Panc1 (cell line): Measurements from ENCODE around the gene ACTRT2. TPM values are rescaled to one million over a fixed set of nuclear protein-coding genes. Genes with fewer than 3 reads are reported as not detected.

ENCODE experiments used
- ATAC-seq: fragments of 200-7000 bp; cut with Tn5 transposase; 2 replicates; pipeline ENCODE4 v1.9.1; 2020; ENCODE audit warnings: mild to moderate bottlenecking, moderate library complexity
- BruUV-seq: library from RNA; stranded (reverse); fragments of 400-500 nt; replicated peaks from 2 replicates; lab custom pipeline; 2021; lab: Mats Ljungman, UMichigan
- CTCF ChIA-PET: fragments of 300-600 bp; sonication (Branson Sonifier 250); formaldehyde crosslinking; loops from one replicate; lab custom pipeline; 2022; ENCODE audit warnings: antibody characterized with exemption; lab: Charles Lee
- POLR2A ChIA-PET: fragments of 300-600 bp; sonication (Branson Sonifier 250); formaldehyde crosslinking; loops from one replicate; lab custom pipeline; 2022; ENCODE audit warnings: antibody characterized with exemption; lab: Charles Lee
- DNase-seq: peaks from one replicate; pipeline ENCODE4 v3.0.0-alpha.2; 2010; ENCODE audit warnings: low read depth, low spot score
- H3K27ac ChIP-seq: 2 replicates; pipeline ENCODE4 v1.5.1; 2011; ENCODE audit warnings: mild to moderate bottlenecking, low read length, inconsistent platforms
- H3K27me3 ChIP-seq: fragments of 200-500 bp; sonication (Bioruptor generic); 2 replicates; pipeline ENCODE4 v1.6.0; 2014; ENCODE audit warnings: low read length, inconsistent platforms; ENCODE audit not compliant: control insufficient read depth, insufficient read depth
- H3K36me3 ChIP-seq: fragments of 200-500 bp; sonication (Bioruptor generic); 2 replicates; pipeline ENCODE4 v1.5.1; 2014; ENCODE audit warnings: inconsistent platforms, mild to moderate bottlenecking, low read length, moderate library complexity; ENCODE audit not compliant: control insufficient read depth, insufficient read depth
- H3K4me1 ChIP-seq: 2 replicates; pipeline ENCODE4 v1.5.1; 2011; ENCODE audit warnings: inconsistent platforms, mild to moderate bottlenecking, low read length, moderate library complexity; ENCODE audit not compliant: control insufficient read depth, insufficient read depth
- H3K4me3 ChIP-seq, 2 experiments: 2 replicates each; pipeline ENCODE4 v1.5.1; 2011 to 2012; ENCODE audit warnings: low read depth in 2 of 2, low read length in 2 of 2, mild to moderate bottlenecking in 2 of 2, inconsistent platforms in 1 of 2, moderate library complexity in 1 of 2
- H3K9me3 ChIP-seq: fragments of 200-500 bp; sonication (Bioruptor generic); 2 replicates; pipeline ENCODE4 v1.5.1; 2014; ENCODE audit warnings: low read depth, mild to moderate bottlenecking, inconsistent platforms, low read length, moderate library complexity; ENCODE audit not compliant: control insufficient read depth, insufficient read depth
- POLR2AphosphoS5 ChIP-seq: IDR thresholded peaks from 2 replicates; pipeline ENCODE4 v1.6.1; 2012; ENCODE audit warnings: mild to moderate bottlenecking, low read depth, low read length, moderate library complexity
- SIN3A ChIP-seq: IDR thresholded peaks from 2 replicates; pipeline ENCODE4 v1.6.1; 2012; ENCODE audit warnings: low read depth, mild to moderate bottlenecking, low read length, moderate library complexity, borderline replicate concordance; ENCODE audit not compliant: insufficient read depth
- TCF7L2 ChIP-seq: IDR thresholded peaks from 2 replicates; pipeline ENCODE4 v1.6.1; 2011; ENCODE audit warnings: mild to moderate bottlenecking, low read depth, low read length, inconsistent platforms
- in situ Hi-C: cut with HindIII; loops from 2 replicates; pipeline ENCODE4 v1.10.0; 2016; ENCODE audit warnings: low sequenced_read_pairs, low pct_unique_long_range_greater_than_20kb
- intact Hi-C: fragments of 100-400 bp; cut with micrococcal nuclease; formaldehyde crosslinking; loops from one replicate; pipeline ENCODE4 v1.10.0; 2022; ENCODE audit not compliant: unreplicated experiment
- total RNA-seq: library from RNA; stranded (reverse); gene quantifications from one replicate; pipeline ENCODE4 v1.2.1, GENCODE V29; 2021; ENCODE audit not compliant: unreplicated experiment
- TF ChIP-seq, protein P1 (sequence below), 2 experiments: IDR thresholded peaks; 2 replicates each; pipeline ENCODE4 v1.6.1; 2011 to 2012; ENCODE audit warnings: low read depth in 2 of 2, control low read depth in 1 of 2, low read length in 1 of 2, mild to moderate bottlenecking in 1 of 2, moderate library complexity in 1 of 2; ENCODE audit not compliant: insufficient read depth in 1 of 2
- TF ChIP-seq, protein P2 (sequence below): fragments of 450-650 bp; IDR thresholded peaks from 2 replicates; pipeline ENCODE4 v1.5.1; 2017; ENCODE audit warnings: mild to moderate bottlenecking

ACTRT2 gene
- total RNA-seq, 1 experiment from 2014 or later: not detected

DNA sequence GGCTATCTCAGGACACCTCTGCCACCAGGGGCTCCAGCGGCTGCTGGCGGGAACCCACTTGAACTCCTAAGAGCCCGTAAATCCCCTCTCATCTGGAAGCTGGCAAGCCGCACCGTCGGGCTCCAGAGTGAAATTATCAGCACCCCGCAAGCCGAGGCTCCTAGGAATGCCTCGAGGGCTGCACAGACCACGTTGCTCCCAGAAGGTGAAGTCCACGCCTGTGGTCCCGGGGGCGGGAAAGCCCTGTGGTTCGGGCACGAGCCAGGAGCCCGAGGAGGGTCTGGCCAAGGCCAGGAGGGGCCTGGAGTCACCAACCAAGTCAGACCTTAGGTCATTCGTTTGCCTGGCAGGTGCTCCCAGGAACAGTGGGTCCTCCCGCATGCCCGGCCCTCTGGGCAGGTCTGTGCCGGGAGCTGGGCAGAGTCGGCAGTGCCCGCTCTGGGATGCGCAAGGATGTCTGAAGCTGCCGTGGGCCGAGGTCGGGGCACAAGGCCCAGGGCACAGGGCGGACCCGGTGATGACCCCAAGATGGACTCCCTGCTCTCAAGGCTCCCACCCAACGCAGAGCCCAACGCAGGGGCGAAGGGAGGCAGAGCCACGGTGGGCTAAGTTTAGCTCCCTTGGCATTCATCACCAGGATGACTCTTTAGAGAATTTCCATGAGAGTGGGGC, 8.9 kb downstream of the ACTRT2 start:
- no peak overlapping the region for H3K4me3 ChIP-seq
- no peaks in the 10 kb centered on the region for H3K9me3 ChIP-seq
- intact Hi-C loops: no loop called here
- POLR2A ChIA-PET: no interaction called here
- DNase-seq (no peak), ATAC-seq (no peak)
- H3K27ac ChIP-seq: no peak overlapping the region
- CTCF ChIA-PET: no interaction called here
- in situ Hi-C loops: no loop called here
- TF ChIP-seq, protein P1, sequence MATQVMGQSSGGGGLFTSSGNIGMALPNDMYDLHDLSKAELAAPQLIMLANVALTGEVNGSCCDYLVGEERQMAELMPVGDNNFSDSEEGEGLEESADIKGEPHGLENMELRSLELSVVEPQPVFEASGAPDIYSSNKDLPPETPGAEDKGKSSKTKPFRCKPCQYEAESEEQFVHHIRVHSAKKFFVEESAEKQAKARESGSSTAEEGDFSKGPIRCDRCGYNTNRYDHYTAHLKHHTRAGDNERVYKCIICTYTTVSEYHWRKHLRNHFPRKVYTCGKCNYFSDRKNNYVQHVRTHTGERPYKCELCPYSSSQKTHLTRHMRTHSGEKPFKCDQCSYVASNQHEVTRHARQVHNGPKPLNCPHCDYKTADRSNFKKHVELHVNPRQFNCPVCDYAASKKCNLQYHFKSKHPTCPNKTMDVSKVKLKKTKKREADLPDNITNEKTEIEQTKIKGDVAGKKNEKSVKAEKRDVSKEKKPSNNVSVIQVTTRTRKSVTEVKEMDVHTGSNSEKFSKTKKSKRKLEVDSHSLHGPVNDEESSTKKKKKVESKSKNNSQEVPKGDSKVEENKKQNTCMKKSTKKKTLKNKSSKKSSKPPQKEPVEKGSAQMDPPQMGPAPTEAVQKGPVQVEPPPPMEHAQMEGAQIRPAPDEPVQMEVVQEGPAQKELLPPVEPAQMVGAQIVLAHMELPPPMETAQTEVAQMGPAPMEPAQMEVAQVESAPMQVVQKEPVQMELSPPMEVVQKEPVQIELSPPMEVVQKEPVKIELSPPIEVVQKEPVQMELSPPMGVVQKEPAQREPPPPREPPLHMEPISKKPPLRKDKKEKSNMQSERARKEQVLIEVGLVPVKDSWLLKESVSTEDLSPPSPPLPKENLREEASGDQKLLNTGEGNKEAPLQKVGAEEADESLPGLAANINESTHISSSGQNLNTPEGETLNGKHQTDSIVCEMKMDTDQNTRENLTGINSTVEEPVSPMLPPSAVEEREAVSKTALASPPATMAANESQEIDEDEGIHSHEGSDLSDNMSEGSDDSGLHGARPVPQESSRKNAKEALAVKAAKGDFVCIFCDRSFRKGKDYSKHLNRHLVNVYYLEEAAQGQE (IDR thresholded peaks at IDR 0.05; ENCODE audit: insufficient read depth in 1 of 2, low read depth in 2 of 2, low read length in 1 of 2): no peak
- TF ChIP-seq TCF7L2: no peak
- TF ChIP-seq SIN3A: no peak
- TF ChIP-seq, protein P2, sequence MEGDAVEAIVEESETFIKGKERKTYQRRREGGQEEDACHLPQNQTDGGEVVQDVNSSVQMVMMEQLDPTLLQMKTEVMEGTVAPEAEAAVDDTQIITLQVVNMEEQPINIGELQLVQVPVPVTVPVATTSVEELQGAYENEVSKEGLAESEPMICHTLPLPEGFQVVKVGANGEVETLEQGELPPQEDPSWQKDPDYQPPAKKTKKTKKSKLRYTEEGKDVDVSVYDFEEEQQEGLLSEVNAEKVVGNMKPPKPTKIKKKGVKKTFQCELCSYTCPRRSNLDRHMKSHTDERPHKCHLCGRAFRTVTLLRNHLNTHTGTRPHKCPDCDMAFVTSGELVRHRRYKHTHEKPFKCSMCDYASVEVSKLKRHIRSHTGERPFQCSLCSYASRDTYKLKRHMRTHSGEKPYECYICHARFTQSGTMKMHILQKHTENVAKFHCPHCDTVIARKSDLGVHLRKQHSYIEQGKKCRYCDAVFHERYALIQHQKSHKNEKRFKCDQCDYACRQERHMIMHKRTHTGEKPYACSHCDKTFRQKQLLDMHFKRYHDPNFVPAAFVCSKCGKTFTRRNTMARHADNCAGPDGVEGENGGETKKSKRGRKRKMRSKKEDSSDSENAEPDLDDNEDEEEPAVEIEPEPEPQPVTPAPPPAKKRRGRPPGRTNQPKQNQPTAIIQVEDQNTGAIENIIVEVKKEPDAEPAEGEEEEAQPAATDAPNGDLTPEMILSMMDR: no peak
- no peak for TF ChIP-seq POLR2AphosphoS5
- no peaks in the 10 kb centered on the region for H3K4me1 ChIP-seq
- H3K27me3 ChIP-seq: peaks cover 2% of the 10 kb centered on the region; the same call in 1 of the 2 replicates
- H3K36me3 ChIP-seq: no peaks in the 10 kb centered on the region
- BruUV-seq: no TSS peak

DNA sequence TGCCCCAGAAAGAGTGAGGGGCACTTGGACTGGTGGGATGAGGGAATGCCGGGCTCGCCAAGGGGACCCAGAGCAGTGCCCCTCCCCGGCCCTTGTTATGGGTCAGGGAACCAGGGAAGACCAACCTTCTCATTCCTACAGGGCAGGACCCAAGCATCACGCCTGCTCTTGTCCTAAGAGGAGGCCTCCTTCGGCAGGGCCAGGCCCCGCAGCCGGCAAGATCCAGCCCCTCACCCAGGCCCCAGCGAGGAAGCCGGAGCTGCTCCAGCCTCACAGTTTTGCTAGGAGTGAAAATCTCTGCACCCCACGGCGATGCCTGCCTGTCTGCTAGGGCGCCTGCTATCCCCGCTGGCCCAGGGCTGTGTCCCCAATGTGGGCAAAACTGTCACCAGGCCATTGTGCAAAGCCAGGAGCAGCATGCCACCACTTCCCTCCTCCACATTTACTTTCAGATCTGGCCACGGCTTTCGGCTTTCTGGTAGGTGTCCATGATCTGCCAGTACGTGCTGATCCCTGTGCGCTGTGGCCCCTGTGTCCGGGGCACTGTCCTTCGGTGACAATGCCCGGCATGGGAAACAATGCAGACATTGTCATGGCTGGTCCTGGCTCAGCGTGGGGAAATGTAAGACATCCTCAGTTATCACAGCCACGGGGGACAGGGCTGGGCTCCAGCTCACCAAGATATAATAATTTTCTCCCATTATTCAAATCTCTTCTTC, 9.6 kb downstream of the ACTRT2 start:
- TF ChIP-seq, protein P1 (IDR thresholded peaks at IDR 0.05; ENCODE audit: insufficient read depth in 1 of 2, low read depth in 2 of 2, low read length in 1 of 2): no peak
- TF ChIP-seq SIN3A (no peak), TCF7L2 (no peak), POLR2AphosphoS5 (no peak)
- TF ChIP-seq, protein P2: no peak
- ATAC-seq (no peak), DNase-seq (no peak)
- Histone ChIP-seq H3K9me3 (no peaks in the 10 kb centered on the region), H3K27me3 (peaks cover 2% of the 10 kb centered on the region; the same call in 1 of the 2 replicates), H3K4me3 (no peak overlapping the region), H3K4me1 (no peaks in the 10 kb centered on the region), H3K27ac (no peak overlapping the region), H3K36me3 (no peaks in the 10 kb centered on the region)
- intact Hi-C loops: no loop called here
- BruUV-seq: no TSS peak
- ChIA-PET CTCF (no interaction called here), POLR2A (no interaction called here)
- in situ Hi-C loops: no loop called here
